ENCODE data around the gene CHSY3.

Gene CHSY3

DNA sequence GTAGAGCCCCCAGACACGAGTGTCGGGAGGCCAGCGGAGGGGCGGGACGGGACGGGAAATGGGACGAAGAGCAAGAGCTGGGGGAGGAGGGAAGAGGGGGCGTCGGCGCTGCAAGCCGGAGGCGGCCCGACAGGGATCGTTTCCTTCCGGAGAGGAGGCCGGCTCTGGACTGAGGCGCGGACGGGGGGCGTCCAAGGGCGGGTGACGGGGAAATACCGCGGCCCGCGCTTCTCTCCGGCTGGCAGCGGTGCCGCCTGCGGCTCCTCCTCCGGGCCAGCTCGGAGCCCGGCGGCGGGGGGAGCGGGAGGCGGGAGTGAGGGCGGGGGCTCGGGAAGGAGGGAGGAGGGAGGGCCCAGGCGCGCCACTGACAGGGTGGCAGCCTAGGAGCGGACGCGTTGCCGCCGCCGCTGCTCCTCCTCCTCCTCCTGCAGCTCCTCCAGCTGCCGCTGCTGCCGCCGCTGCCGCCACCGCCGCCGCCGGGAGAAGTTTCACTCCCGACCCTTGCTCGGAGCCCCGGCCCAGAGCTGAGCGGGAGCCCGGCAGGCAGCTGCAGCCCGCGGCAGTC, at the start of gene CHSY3:
Gene CHSY3, plus strand, starts transcription at position 364 of the 565 bp plus-strand sequence.
- DNase-seq: no peak

DNA sequence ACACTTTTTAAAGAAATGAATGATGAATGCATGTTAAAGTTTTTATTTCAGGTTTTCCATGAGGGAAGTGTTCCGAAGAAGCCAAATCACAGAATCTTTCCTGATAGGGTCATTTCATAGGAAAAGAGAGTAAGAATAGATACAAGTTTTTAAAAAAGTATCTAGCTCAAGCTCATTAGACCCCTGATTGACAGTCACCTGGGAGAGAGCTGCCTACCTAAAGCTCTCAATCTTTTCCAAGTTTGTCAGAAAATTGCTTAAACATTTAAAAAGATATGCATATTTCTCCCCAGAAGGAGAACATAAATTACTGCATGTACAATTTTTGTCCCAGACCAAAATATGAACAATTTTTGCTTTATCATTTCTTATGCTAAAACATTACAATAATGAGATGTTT, 47.9 kb upstream of the CHSY3 start:
- DNase-seq: no peak

GRCh38 chr5:129857116-129857515, 47.1 kb upstream of the CHSY3 start:
- DNase-seq: no peak

DNA sequence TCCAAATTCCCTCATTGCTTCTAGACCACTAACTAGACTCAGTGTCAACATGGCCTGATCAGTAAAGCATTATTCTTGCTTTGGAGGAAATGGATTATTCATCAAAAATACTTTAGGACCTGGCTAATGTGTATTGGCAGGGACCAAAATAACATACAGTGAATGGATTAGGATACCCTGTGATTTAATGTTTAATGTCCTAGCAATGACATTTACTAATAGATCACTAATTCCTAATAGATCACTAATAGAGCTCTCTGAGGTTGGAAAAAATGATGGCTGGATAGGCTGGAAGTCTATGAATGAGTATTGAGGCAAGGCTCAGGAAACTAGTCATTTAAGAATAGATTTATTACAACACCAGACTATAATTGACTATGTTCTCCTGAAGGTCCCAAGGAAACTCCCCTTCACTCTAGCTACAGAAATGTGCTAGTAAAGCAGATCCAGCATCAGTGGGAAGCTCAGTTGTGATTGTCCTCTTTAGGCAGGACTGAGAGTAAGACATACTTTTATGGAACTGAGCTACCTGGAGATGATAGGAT, 46.1 kb upstream of the CHSY3 start:
- DNase-seq: no peak

DNA sequence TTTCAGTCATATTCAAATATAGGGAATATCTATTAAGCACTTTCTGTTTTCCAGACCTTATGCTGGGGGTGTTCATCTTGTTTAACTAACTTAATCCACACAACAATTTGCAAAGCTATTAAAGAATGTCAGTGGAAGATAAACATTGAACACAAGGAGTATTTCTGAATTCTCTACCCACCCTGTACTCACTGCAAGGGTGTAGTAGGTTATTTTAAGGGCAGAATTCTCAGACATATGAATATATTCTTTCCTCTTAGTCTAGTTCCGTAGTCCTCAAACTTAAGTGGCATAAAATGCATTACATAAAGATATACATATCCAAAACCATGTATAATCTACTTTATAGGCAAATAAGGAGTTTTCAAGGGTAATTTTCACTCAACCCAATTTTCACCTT, 19.9 kb upstream of the CHSY3 start:
- no peak for DNase-seq

- no peak for DNase-seq
Measured at GRCh38 chr5:129899454-129899853, 4.8 kb upstream of the CHSY3 start.

DNA sequence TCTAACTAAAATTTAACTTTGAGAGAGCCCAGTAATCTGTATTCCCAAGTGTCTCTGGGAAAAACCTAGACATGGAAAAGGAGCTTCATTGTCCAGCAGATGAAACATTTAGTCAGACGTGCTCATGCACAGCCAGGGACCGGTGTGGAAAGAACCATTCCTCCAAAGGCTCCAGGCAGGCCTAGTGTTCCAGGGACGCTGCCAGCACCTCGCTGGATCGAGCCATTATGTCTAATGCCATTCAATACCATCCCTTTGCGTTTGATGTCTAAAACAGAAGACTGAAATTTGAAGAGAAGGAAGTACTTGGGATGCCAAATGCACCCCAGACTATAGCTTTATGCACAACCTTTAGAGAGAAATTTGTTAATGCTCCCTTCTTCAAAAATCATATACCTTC, 1.4 kb upstream of the CHSY3 start:
- no peak for DNase-seq

- DNase-seq: no peak
Measured at GRCh38 chr5:129903466-129904101, 681 bp upstream of the CHSY3 start.

DNA sequence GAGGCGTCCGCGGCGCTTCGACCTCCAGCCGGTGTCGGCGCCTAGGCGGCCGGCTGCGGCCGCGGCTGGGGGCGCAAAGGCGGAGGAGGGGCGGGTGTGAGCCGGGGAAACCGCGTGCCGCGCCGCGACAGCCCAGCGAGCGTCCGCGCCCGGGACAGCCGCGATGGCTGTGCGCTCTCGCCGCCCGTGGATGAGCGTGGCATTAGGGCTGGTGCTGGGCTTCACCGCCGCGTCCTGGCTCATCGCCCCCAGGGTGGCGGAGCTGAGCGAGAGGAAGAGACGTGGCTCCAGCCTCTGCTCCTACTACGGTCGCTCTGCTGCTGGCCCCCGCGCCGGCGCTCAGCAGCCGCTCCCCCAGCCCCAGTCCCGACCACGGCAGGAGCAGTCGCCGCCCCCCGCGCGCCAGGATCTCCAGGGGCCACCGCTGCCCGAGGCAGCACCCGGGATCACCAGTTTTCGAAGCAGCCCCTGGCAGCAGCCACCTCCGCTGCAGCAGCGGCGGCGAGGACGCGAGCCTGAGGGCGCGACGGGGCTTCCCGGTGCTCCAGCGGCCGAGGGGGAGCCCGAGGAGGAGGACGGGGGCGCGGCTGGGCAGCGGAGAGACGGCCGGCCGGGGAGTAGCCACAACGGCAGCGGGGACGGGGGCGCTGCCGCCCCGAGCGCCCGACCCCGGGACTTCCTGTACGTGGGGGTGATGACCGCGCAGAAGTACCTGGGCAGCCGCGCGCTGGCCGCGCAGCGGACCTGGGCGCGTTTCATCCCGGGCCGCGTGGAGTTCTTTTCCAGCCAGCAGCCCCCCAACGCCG, 605 bp downstream of the CHSY3 start:
- DNase-seq: no peak

DNA sequence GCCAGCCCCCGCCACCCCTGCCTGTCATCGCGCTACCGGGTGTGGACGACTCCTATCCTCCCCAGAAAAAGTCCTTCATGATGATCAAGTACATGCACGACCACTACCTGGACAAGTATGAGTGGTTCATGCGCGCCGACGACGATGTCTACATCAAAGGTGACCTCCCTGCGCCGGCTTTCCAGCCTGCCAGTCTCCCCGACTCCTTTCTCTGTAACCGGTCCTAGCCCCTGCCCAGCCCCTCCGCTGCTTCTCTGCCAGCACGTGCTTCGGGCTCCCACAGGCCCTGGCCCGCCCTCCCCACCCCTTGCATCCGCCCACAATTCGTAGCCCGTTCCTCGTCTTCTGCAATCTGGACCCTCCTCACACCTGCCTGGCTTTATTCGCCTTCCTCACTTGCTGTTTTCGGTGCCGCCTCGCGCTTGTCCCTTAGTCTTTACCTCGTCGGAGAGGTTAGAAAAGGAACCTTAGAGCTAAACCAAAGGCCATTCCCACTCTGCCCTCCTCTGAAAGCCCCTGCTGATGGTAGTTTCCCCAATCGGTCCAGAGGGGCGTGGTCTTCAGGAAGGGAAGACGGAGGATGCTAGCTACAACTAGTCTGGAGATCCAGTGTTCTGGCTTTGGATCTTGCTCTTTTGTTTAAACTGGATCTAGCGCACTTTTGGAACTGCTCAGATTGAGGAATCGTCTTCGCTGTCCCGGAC, 1.4 kb downstream of the CHSY3 start:
- DNase-seq: no peak

DNA sequence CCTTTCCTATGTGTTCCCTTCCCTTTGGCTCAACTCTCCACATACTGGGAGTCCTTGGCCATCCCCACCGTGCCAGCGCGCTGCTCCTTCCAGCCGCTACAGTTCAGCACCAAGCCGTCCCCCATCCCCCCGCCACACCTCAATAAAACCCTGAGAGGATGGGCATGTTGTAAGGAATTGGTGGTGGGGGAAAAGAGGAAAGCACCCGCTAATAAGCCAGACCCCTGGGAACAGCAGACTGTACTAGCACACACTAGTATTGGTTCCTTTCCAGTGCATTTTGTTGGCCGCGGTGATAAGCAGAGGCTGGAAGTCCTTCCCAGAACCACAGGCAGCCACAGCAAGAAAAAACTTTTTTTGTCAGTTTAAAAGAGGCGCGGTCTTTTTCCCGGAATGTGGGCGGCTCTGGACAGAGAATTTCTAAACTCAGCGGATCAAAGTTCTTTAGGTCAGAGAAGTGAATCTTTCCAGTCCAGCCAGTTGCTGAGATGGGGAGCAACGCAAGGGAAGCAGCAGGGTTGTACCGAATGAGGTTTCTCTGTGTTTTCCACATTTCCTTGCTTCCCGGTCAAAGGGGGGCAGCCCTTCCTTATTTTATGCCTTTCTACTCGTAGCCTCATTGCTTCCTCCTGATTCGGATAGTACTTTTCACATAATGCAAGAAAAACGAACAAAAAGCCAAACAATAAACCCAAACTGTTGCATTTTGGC, 2.1 kb downstream of the CHSY3 start:
- DNase-seq: no peak

DNA sequence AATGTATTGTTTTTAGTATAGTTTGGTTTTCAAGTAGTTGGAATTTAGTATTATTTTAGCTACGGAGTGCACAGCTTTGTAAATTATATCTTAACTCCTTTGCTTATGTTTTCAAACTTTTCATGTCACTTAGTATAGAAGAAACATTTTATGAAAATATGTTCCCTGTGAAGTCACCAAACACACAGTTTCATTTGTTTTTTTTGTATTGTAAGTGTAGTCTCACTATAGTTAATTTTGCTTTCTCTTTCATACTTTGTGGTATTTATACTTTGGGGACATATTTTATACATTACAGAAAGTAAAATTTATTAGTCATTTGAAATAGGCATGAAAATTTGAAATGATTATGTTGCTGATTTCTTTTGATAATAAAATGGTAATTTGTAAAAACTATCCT, 5.0 kb downstream of the CHSY3 start:
- no peak for DNase-seq

- DNase-seq: no peak
Measured at GRCh38 chr5:129912601-129913255, 8.5 kb downstream of the CHSY3 start.

DNA sequence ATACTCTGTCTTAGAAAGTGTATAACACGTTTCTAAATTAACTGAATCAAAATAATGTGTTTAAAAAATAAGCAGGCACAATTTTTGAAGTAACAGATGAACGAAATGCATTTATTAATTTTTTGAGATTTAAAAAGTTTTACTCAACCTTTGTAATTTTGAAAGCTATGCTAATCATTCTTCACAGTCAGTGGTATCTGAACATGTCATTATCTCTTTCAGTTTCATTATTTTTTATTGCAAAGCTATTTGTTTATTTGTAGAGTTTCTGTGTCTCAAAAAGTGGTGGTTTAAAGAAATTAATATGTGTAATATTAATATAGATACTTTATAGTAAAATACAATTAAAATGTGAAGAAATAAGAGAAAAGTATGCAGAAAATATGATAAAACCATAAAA, 11.2 kb downstream of the CHSY3 start:
- DNase-seq: no peak

GRCh38 chr5:129917224-129917623, 13.0 kb downstream of the CHSY3 start:
- DNase-seq: no peak

- DNase-seq: no peak
Measured at GRCh38 chr5:129921204-129921603, 16.9 kb downstream of the CHSY3 start.

- no peak for DNase-seq
Measured at GRCh38 chr5:129930221-129930620, 26.0 kb downstream of the CHSY3 start.

DNA sequence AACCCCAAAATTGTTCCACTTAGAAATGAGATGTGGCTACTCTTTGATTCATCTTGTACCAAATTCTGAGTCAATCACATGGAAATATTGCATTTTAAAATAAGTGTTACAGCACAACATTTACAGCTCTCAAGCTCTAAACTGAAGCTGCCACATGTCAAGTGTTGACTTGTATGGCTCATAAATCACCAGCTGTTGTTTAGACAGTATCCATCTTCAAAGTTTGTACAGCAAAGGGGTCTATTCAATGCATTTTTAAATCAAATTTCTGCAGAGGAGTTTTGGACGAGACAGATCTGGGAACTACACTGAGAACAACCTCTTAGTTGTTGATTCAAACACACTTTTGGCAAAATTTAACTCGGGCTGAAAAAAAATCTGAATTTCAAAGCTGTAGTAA, 31.4 kb downstream of the CHSY3 start:
- no peak for DNase-seq

- DNase-seq: no peak
Measured at GRCh38 chr5:129938077-129938476, 33.8 kb downstream of the CHSY3 start.

- no peak for DNase-seq
Measured at GRCh38 chr5:129943936-129944335, 39.7 kb downstream of the CHSY3 start.

DNA sequence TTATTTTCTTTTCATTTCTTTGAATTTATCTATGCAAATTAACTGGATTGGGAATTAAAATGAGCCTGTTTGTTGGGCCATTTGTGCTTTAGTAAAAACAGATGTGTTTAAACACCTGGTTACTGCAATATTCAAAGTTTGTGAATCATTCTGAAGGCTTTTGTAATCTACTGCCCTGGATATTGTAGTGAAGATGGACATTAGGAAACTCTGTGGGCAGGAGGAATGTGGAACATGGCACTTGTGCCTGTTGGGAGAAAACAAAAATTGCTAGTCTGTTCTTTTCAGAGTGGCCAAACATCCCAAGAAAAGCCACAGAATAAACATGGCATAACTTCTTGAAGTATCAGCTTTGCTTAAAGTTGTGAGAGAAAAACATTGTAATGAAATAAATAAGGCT, 40.8 kb downstream of the CHSY3 start:
- no peak for DNase-seq

DNA sequence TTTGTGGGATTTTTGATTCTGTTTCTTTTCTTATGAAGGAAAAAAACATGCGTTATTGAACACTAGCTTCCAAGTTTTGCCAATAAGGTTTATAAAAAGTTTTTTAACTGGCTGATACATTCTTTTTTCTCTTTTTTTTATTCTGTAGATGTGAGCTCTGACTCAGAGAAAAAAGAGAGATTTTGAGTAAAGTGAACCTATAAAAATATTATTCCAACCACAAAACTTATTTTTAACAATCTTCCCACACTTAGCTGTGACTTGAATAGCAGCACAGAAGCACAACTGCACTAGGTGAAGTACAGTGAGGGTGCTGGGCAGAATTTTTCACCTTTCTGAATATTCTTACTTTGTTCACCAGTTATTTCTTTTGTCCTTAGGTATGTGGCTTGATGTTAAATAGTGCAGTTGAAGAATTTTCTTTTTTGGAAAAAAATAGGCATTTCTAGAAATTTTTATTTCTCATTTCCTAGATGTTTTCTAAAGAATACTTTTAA, 41.6 kb downstream of the CHSY3 start:
- DNase-seq: no peak

Data from stimulated activated naive CD4-positive, alpha-beta T cell treated with Interleukin-2 at 50 U/mL for 16 hours (primary cell).